IPS DF 19.7 (cell line): ENCODE results near the gene PKP4.
"Not testable (repeated sequence)": the region's sequence is repeated elsewhere in the genome, so short reads cannot be mapped to it uniquely, and the experiment has no call there.

ENCODE experiments used
- DNase-seq: peaks from one replicate; pipeline ENCODE4 v3.0.0-alpha.2; 2013; ENCODE audit warnings: low read depth, low spot score

PKP4 gene

GRCh38 chr2:158676295-158676694 lies 219.5 kb downstream of the PKP4 start:
- no peak for DNase-seq

GRCh38 chr2:158676696-158677095 lies 219.9 kb downstream of the PKP4 start:
- DNase-seq, result no peak

DNA sequence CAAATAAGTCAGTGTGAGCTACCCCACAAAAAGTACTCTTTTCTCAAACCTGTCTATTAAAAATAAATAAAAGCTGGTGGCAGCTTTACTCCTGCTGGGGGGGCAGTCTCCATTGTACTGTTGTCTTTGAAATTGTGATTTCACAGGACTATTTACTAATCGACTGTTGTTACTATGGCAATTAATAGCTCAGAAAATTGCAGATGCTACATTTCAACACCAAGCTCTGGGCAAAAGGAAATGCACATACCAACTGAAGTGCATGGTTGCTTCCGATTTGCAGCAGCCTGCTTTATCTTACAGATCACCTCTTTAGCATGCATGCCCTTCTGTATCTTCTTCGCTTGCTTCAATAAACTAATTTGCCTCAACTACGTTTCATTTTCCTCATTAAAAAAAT lies 220.8 kb downstream of the PKP4 start:
- DNase-seq, result no peak

DNA sequence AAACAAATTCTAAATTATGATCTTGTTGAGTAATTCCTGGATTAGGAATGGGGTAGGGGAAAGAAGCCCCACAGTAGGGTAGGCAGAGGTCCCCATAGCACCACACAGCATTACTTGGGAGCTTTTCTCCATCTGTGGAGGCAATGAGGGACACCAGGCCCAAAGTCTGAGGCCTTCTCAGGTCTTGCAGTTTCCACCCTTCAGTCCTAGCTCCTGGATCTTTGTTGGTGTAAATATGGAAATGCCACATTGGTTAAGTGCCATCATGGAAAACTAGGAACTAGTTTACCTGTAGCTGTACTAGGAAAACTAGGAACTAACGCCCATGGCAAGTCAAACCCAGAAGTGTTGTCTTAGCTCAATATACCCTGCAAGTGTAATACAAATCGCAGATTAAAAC lies 225.1 kb downstream of the PKP4 start:
- no peak for DNase-seq

DNA sequence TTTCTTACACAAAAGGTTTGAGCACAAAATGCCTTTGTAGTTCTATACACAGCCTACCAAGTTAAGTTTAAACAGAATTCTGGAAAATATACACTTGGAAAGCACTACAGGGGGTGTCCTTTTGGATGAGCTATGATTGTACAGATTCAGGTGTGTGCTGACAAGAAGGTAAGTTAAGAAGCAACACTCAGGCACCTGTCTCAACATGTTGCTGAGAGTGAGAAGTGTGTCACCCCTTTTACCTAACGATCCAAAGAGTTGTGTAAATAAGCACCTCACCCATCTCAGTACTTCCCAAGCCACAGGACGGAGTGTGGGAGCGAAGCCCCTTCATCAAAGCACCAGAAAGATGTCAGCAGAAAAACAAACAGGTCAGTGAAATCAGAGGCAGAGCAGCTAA lies 228.9 kb downstream of the PKP4 start:
- no peak for DNase-seq

DNA sequence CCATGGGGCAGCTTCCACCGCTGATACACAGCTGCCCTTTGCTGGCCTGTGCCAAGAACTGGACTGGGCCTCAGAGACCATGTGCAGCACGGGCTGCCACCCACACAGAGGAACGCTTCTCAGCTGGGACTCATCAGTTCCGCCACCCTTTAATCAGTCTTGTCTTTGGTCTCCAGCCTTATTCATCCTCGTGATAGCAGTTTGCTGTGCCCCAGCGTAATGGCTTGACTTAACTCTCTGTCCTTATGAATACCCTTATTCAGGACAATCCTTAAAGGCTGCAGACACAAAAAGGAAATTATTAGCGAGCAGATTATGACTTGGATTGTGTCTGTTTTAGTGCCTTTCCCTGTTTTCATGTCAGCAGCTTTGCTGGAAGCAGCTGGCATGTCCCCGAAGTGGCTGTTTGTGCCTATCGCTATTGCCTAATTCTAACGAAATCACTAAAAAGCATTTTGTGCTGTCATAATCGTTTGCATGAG lies 229.5 kb downstream of the PKP4 start:
- no peak for DNase-seq

GRCh38 chr2:158687315-158687714 lies 230.6 kb downstream of the PKP4 start:
- no peak for DNase-seq

DNA sequence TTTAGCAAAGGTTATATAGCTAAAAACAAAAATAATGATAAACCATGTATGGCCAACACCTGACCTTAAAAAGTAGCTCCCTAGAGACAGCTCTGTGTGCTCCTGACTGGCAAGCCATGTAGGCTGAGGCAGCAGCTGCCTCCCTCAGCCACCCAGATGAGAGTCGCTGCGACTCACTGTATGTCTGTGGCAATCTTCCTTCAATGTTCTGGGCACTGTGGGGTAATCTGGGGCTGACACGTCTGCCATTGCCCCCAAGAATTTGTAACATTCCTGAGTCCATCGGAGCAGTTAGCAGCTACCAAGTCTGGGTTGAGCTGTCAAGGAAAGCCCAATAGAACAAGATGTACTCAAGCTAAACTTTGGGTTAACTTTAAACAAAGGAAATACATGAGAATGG lies 232.0 kb downstream of the PKP4 start:
- DNase-seq, result no peak

DNA sequence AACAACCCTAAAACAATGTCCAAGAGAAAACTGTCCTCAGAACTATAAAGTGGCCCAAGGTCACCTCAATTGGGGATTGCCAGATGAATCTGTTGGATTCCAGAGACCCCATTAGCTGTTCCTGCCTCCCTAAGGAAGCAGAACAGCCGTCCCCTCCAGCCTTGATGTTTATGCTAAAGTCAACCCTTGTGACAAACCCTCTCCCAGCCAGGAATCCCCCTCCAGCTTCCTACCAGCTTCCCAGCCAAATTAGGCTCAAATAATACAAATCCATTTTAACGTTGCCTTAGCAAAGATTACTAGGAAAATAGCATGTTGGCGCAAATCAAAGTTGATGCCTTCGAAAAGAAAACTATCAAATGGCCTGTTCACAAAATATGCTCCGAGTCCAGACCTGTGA lies 232.6 kb downstream of the PKP4 start:
- no peak for DNase-seq

DNA sequence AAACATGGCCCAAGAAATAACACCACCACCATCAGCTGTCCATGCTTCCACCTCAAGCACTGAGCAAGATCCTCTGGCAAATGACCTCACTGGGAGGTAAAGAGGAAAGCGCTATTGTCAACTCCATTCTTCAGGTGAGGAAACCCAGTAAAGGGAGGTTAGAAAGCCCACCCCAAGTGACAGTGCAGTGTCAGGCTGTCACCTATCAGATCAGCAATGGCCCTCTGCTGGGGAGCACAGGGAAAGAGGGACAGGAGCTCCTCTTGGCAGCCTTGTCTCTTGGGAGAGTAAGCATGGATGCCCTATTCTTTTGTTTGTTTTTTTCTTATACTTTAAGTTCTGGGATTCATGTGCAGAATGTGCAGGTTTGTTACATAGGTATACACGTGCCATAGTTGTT lies 234.1 kb downstream of the PKP4 start:
- no peak for DNase-seq

GRCh38 chr2:158691619-158692018 lies 234.9 kb downstream of the PKP4 start:
- no peak for DNase-seq

DNA sequence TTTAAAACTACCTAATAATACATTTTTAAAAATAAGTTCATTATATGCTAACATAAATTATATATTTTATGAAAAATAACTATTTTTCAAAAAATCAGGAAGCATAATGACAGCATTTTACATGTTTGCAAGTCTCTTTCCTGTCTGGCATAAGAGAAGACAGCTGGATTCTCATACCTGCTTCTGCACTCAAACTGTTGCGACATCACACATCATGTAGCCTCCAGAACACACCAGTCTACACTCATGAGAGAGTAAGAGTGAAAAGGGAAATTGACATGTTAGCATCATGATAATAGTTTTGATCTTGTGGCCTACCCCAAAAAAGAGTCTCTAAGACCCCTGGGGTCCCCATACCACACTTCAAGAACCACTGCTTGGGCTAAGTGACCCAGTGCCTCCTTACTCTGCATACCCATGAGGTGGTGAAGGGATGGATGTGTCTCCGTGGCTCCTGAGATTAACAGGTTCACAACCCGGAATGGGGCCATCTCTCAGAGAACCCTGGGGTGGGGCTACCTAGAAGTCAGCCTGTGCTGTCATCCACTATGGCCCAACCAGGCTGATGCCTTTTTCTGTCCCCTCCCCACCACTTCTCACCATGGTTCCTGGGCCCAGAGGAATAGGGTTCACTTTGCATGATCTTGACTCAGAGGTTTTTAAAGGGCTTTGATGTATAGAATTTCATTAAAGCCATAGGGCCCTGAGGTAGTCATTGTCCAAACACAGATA lies 235.8 kb downstream of the PKP4 start:
- DNase-seq, result no peak

- DNase-seq, result no peak
Measured at GRCh38 chr2:158693476-158693875, 236.7 kb downstream of the PKP4 start.

DNA sequence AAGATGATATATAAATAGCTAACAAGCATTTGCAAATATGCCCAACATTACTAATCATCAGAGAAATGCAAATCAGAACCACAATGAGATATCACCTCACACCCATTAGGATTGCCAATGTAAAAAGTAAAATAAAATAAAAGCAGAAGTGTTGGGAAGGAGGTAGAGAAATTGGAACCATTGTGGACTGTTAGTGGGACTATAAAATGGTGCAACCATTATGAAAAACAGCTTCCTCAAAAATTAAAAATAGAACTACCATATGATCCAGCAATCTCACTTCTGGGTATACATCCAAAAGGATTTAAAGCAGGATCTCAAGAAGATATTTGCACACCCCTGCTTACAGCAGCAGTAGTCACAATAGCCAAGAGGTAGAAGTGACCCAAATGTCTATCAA lies 238.6 kb downstream of the PKP4 start:
- no peak for DNase-seq

GRCh38 chr2:158695744-158696143 lies 239.0 kb downstream of the PKP4 start:
- DNase-seq, result not testable (repeated sequence)

DNA sequence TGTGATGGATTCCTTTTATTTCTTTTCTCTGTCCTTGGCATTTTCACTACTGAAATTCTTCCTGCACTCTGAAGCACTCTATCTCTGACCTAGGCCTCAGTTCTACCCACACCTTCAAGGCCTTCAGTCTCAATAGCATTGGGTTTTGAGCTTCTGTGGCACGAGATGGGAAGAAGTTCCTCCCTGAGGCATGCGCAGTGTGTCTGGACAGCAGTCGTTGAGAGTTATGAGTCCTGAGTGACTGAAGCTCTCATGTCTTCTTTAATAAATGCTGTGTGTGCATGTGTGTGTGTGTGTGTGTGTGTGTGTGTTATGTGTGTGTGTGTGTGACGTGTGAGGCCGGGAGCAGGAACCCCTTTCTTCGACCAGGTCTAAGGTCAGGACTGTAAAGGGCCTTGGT lies 242.6 kb downstream of the PKP4 start:
- no peak for DNase-seq

- no peak for DNase-seq
Measured at GRCh38 chr2:158701101-158701500, 244.3 kb downstream of the PKP4 start.

GRCh38 chr2:158702740-158703139 lies 246.0 kb downstream of the PKP4 start:
- no peak for DNase-seq

DNA sequence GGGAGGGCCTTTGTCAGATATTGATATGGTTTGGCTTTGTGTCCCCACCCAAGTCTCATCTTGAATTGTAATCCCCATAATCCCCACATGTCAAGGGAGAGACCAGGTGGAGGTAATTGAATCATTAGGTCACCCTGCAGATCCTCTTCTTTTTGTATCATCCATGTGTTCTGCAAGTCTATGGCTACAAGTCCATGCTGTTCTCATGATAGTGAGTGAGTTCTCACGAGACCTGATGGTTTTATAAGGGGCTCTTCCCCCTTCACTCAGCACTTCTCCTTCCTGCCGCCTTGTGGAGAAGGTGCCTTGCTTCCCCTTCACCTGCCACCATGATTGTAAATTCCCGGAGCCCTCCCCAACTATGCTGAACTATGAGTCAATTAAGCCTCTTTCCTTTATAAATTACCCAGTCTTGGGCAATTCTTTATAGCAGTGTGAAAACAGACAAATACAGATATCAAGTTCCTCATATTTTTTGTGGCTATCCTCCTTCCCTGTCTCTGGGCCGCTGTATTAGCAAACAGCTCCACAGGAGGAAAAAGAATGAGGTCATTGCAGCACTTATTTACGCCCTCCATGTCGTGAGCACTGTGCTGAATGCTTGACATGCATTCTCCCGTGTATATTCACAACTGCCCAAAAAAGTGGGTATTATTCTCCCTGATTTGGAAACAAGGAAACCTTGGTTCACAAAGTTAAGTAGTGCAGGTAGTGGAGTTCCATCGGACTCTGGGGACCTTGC lies 248.1 kb downstream of the PKP4 start:
- not testable (repeated sequence) for DNase-seq

- no peak for DNase-seq
Measured at GRCh38 chr2:158712791-158713522, 256.2 kb downstream of the PKP4 start.

- no peak for DNase-seq
Measured at GRCh38 chr2:158713523-158714138, 256.9 kb downstream of the PKP4 start.

GRCh38 chr2:158714420-158714819 lies 257.7 kb downstream of the PKP4 start:
- no peak for DNase-seq
